ENCODE measurements around the gene PRSS23.

Gene PRSS23

GRCh38 chr11:86790195-86790725 is 10.1 kb upstream of the PRSS23 start:
- no peak for DNase-seq (ENCODE audit: low read depth in 3 of 3, low spot score in 1 of 3)

- no peak for DNase-seq (ENCODE audit: low read depth in 3 of 3, low spot score in 1 of 3)
Observed at GRCh38 chr11:86790867-86791849, 9.2 kb upstream of the PRSS23 start.

GRCh38 chr11:86792150-86792549 is 8.2 kb upstream of the PRSS23 start:
- DNase-seq (ENCODE audit: low read depth in 3 of 3, low spot score in 1 of 3) = no peak

GRCh38 chr11:86793307-86793706 is 7.0 kb upstream of the PRSS23 start:
- no peak for DNase-seq (ENCODE audit: low read depth in 3 of 3, low spot score in 1 of 3)

- no peak for DNase-seq (ENCODE audit: low read depth in 3 of 3, low spot score in 1 of 3)
Observed at GRCh38 chr11:86795511-86795910, 4.8 kb upstream of the PRSS23 start.

- no peak for DNase-seq (ENCODE audit: low read depth in 3 of 3, low spot score in 1 of 3)
Observed at GRCh38 chr11:86795949-86796348, 4.4 kb upstream of the PRSS23 start.

GRCh38 chr11:86797133-86797532 is 3.2 kb upstream of the PRSS23 start:
- DNase-seq (ENCODE audit: low read depth in 3 of 3, low spot score in 1 of 3) = no peak

GRCh38 chr11:86798988-86799387 is 1.4 kb upstream of the PRSS23 start:
- DNase-seq (ENCODE audit: low read depth in 3 of 3, low spot score in 1 of 3) = no peak

- DNase-seq (ENCODE audit: low read depth in 3 of 3, low spot score in 1 of 3) = no peak
Observed at GRCh38 chr11:86799680-86800075, 664 bp upstream of the PRSS23 start.

GRCh38 chr11:86800960-86801272 is 574 bp downstream of the PRSS23 start:
- DNase-seq (ENCODE audit: low read depth in 3 of 3, low spot score in 1 of 3) = no peak

- no peak for DNase-seq (ENCODE audit: low read depth in 3 of 3, low spot score in 1 of 3)
Observed at GRCh38 chr11:86801364-86801763, 1.0 kb downstream of the PRSS23 start.

- no peak for DNase-seq (ENCODE audit: low read depth in 3 of 3, low spot score in 1 of 3)
Observed at GRCh38 chr11:86802146-86802545, 1.8 kb downstream of the PRSS23 start.

- DNase-seq (ENCODE audit: low read depth in 3 of 3, low spot score in 1 of 3) = no peak
Observed at GRCh38 chr11:86802601-86803051, 2.3 kb downstream of the PRSS23 start.

GRCh38 chr11:86803136-86804045 is 3.0 kb downstream of the PRSS23 start:
- no peak for DNase-seq (ENCODE audit: low read depth in 3 of 3, low spot score in 1 of 3)

- DNase-seq (ENCODE audit: low read depth in 3 of 3, low spot score in 1 of 3) = no peak
Observed at GRCh38 chr11:86804951-86805350, 4.6 kb downstream of the PRSS23 start.

GRCh38 chr11:86805873-86806310 is 5.5 kb downstream of the PRSS23 start:
- DNase-seq (ENCODE audit: low read depth in 3 of 3, low spot score in 1 of 3) = no peak

- DNase-seq (ENCODE audit: low read depth in 3 of 3, low spot score in 1 of 3) = no peak
Observed at GRCh38 chr11:86806903-86807302, 6.6 kb downstream of the PRSS23 start.

- DNase-seq (ENCODE audit: low read depth in 3 of 3, low spot score in 1 of 3) = no peak
Observed at GRCh38 chr11:86807360-86807759, 7.0 kb downstream of the PRSS23 start.

GRCh38 chr11:86809561-86809960 is 9.2 kb downstream of the PRSS23 start:
- no peak for DNase-seq (ENCODE audit: low read depth in 3 of 3, low spot score in 1 of 3)

- no peak for DNase-seq (ENCODE audit: low read depth in 3 of 3, low spot score in 1 of 3)
Observed at GRCh38 chr11:86810288-86810687, 9.9 kb downstream of the PRSS23 start.

GRCh38 chr11:86811637-86812321 is 11.4 kb downstream of the PRSS23 start:
- DNase-seq (ENCODE audit: low read depth in 3 of 3, low spot score in 1 of 3) = no peak
